Peyer's patch (tissue), 4 donors: ENCODE data around the gene DNMT3A. TPM values are rescaled to one million over a fixed set of nuclear protein-coding genes. Genes with fewer than 3 reads are reported as not detected.

ENCODE experiments used
- DNase-seq, 3 donors: peaks; one replicate each; pipeline ENCODE4 v3.0.0-alpha.2; 2017 to 2019
- H3K27ac ChIP-seq, 4 donors: fragments of 200-600 bp; sonication (generic); one replicate each; pipeline ENCODE4 v1.5.1; 2016 to 2019
- H3K27me3 ChIP-seq, 2 donors: fragments of 200-600 bp; sonication (generic); one replicate each; pipeline ENCODE4 v1.5.1; 2019
- H3K36me3 ChIP-seq, 3 donors: fragments of 200-600 bp; sonication (generic); one replicate each; pipeline ENCODE4 v1.5.1; 2016 to 2019
- H3K4me1 ChIP-seq, 4 donors: fragments of 200-600 bp; sonication (generic); one replicate each; pipeline ENCODE4 v1.5.1; 2016 to 2019
- H3K4me3 ChIP-seq, 4 donors: fragments of 200-600 bp; sonication (generic); 1 replicate in 3 of 4; 2 replicates in 1 of 4; pipeline ENCODE4 v1.5.1; 2016 to 2019; ENCODE audit warnings: mild to moderate bottlenecking in 1 of 4
- H3K9me3 ChIP-seq, 4 donors: fragments of 200-600 bp; sonication (generic); one replicate each; pipeline ENCODE4 v1.5.1; 2016 to 2019; ENCODE audit warnings: mild to moderate bottlenecking in 1 of 4
- POLR2A ChIP-seq, 2 donors: fragments of 450-650 bp; IDR thresholded peaks; one replicate each; pipeline ENCODE4 v1.5.1; 2017; ENCODE audit warnings: antibody characterized with exemption in 2 of 2, mild to moderate bottlenecking in 2 of 2, moderate library complexity in 2 of 2
- total RNA-seq, 4 donors: library from RNA; depleted of rRNA; stranded (reverse); fragments of >200 nt; gene quantifications; one replicate each; pipeline ENCODE4 v1.1.0, GENCODE V29; 2016
- TF ChIP-seq, protein P1 (sequence below), 6 experiments: fragments of 450-650 bp in 4 of 6; fragments of 200-600 bp in 2 of 6; sonication (generic) in 1 of 6; IDR thresholded peaks; one replicate each; pipeline ENCODE4 v1.5.1; 2017 to 2019; ENCODE audit warnings: antibody characterized with exemption in 6 of 6, mild to moderate bottlenecking in 3 of 6, moderate library complexity in 1 of 6

The DNMT3A gene
- total RNA-seq, 4 donors from 2014 or later, result 10.7 to 126 (median 27.7) TPM

DNA sequence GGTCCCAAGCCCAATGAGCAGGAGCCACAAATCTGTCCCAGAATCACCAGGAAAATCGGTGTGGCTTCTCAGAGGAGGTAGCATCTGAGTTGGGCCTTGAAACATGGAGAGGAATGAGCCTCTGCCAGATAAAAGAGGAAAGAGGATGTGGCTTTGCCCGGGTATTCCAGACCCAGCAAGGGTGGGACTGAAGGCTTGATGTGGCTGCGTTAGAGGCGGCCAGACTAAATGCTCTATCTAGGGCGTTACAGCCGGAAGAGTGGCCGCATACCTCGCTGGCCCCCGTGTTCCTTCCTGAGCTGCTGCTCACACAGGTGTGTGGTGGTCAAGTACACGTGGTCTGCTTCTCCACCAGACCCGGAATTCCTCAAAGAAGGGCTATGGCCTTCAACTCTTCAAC, 139.4 kb downstream of the DNMT3A start:
- no peak for TF ChIP-seq POLR2A (IDR thresholded peaks at IDR 0.05)
- TF ChIP-seq, protein P1, sequence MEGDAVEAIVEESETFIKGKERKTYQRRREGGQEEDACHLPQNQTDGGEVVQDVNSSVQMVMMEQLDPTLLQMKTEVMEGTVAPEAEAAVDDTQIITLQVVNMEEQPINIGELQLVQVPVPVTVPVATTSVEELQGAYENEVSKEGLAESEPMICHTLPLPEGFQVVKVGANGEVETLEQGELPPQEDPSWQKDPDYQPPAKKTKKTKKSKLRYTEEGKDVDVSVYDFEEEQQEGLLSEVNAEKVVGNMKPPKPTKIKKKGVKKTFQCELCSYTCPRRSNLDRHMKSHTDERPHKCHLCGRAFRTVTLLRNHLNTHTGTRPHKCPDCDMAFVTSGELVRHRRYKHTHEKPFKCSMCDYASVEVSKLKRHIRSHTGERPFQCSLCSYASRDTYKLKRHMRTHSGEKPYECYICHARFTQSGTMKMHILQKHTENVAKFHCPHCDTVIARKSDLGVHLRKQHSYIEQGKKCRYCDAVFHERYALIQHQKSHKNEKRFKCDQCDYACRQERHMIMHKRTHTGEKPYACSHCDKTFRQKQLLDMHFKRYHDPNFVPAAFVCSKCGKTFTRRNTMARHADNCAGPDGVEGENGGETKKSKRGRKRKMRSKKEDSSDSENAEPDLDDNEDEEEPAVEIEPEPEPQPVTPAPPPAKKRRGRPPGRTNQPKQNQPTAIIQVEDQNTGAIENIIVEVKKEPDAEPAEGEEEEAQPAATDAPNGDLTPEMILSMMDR (IDR thresholded peaks at IDR 0.05), result no peak
- H3K4me3 ChIP-seq, result no peak overlapping the region
- no peak for DNase-seq
- H3K36me3 ChIP-seq, result no peaks in the 10 kb centered on the region
- no peaks in the 10 kb centered on the region for H3K9me3 ChIP-seq
- no peaks in the 10 kb centered on the region for H3K27me3 ChIP-seq
- H3K27ac ChIP-seq, result no peak overlapping the region
- H3K4me1 ChIP-seq, result no peaks in the 10 kb centered on the region

DNA sequence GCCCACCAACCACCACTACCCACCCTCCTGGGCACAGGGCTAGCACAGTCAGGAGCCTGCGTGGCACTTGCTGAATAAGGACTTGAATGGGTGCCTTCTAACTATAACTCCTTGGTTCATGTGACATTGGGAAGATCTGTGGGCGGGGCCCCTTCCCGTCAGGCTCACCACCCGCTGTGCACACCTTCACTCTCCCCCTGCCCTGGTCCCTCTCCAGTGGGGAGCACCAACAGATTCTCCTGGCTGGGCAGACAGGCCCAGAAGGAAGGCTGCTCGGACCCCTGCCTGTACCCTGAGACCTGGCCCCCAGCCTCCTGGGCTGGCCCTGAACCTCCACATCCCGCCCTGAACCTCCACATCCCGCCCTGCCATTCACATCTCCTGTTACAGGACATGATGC, 139.9 kb downstream of the DNMT3A start:
- H3K4me3 ChIP-seq, result no peak overlapping the region
- H3K27me3 ChIP-seq, result no peaks in the 10 kb centered on the region
- no peaks in the 10 kb centered on the region for H3K4me1 ChIP-seq
- no peak overlapping the region for H3K27ac ChIP-seq
- H3K9me3 ChIP-seq, result no peaks in the 10 kb centered on the region
- TF ChIP-seq, protein P1 (IDR thresholded peaks at IDR 0.05), result no peak
- no peak for TF ChIP-seq POLR2A (IDR thresholded peaks at IDR 0.05)
- H3K36me3 ChIP-seq, result no peaks in the 10 kb centered on the region
- DNase-seq, result no peak

DNA sequence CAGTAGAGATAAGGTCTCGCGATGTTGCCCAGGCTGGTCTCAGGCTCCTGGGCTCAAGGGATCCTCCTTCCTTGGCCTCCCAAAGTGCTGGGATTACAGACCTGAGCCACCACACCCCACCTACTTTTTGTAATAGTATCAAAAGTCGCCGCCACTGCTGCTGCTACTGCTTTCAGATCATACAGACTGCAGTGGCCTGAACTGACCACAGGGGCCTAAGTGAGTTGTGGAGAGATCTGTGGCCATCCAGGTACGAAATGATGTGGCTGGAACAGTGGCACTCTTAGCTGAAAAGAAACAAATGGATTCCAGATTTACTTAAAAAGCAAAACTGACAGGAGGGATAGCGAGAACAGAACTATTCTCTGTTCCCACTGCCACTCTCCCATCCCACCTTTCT, 140.5 kb downstream of the DNMT3A start:
- no peak for DNase-seq
- Histone ChIP-seq H3K9me3 (no peaks in the 10 kb centered on the region), H3K27ac (no peak overlapping the region), H3K27me3 (no peaks in the 10 kb centered on the region), H3K36me3 (no peaks in the 10 kb centered on the region), H3K4me3 (no peak overlapping the region), H3K4me1 (no peaks in the 10 kb centered on the region)
- TF ChIP-seq, protein P1 (IDR thresholded peaks at IDR 0.05), result peak in 1 of 6 experiments; percentile 14
- no peak for TF ChIP-seq POLR2A (IDR thresholded peaks at IDR 0.05)

DNA sequence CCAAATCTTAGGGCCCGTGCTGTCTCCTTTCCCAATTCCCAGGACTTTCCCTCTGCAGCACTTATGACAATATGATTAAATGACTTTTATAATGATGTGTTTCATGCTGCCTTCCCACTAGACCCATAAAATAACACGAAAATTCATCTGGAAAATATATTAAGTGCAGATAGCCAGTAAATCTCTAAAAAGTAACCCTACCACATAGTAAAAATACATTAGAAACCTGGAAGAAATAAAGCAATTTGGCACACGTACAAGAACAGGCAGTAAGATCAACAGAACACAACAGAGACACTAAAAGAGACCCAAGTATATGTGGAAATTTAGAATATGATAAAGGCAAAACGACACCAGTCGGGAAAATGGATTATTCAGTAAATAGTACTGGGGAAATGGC, 143.1 kb downstream of the DNMT3A start:
- DNase-seq, result no peak
- Histone ChIP-seq H3K36me3 (no peaks in the 10 kb centered on the region), H3K27ac (no peak overlapping the region), H3K4me1 (no peaks in the 10 kb centered on the region), H3K27me3 (no peaks in the 10 kb centered on the region), H3K4me3 (no peak overlapping the region), H3K9me3 (no peaks in the 10 kb centered on the region)
- no peak for TF ChIP-seq POLR2A (IDR thresholded peaks at IDR 0.05)
- TF ChIP-seq, protein P1 (IDR thresholded peaks at IDR 0.05), result no peak

DNA sequence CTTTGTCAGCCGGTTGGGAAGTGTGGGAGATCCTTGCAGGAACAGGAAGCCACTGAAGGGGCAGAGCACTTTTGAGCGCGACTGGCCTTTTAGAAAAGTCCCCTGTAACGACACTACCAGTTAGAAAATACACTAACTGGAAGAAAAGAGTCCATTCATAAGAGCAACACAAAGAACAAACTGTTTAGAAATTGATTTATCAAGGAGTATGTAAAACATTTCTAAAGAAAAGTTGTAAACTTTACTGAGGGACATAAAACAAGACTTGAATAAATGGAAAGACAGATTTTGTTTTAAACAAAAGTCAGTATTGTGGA, 143.6 kb downstream of the DNMT3A start:
- DNase-seq, result no peak
- Histone ChIP-seq H3K9me3 (no peaks in the 10 kb centered on the region), H3K27me3 (no peaks in the 10 kb centered on the region), H3K27ac (no peak overlapping the region), H3K36me3 (no peaks in the 10 kb centered on the region), H3K4me1 (no peaks in the 10 kb centered on the region), H3K4me3 (no peak overlapping the region)
- TF ChIP-seq, protein P1 (IDR thresholded peaks at IDR 0.05), result no peak
- TF ChIP-seq POLR2A (IDR thresholded peaks at IDR 0.05), result no peak
